HG02840 (cell line): ENCODE results near the gene CTNNA2.

Source experiments
- ATAC-seq: cut with Tn5 transposase; IDR thresholded peaks from one replicate; pipeline ENCODE4 v1.9.1; 2021; ENCODE audit warnings: mild to moderate bottlenecking, moderate library complexity, moderate number of reproducible peaks; ENCODE audit not compliant: unreplicated experiment, low FRiP score

CTNNA2 gene

GRCh38 chr2:79512442-79513401, at the start of gene CTNNA2:
Gene CTNNA2, plus strand, starts transcription at chr2:79513051.
- ATAC-seq = no peak

GRCh38 chr2:79487399-79487798, 25.5 kb upstream of the CTNNA2 start:
- ATAC-seq = no peak

- ATAC-seq = no peak
Observed at GRCh38 chr2:79511320-79511951, 1.4 kb upstream of the CTNNA2 start.

GRCh38 chr2:79513711-79514110, 860 bp downstream of the CTNNA2 start:
- no peak for ATAC-seq

- ATAC-seq = no peak
Observed at GRCh38 chr2:79529636-79530035, 16.8 kb downstream of the CTNNA2 start.

- ATAC-seq = no peak
Observed at GRCh38 chr2:79530443-79530842, 17.6 kb downstream of the CTNNA2 start.

GRCh38 chr2:79547568-79547967, 34.7 kb downstream of the CTNNA2 start:
- no peak for ATAC-seq

- ATAC-seq = no peak
Observed at GRCh38 chr2:79552653-79553052, 39.8 kb downstream of the CTNNA2 start.

- no peak for ATAC-seq
Observed at GRCh38 chr2:79554899-79555298, 42.0 kb downstream of the CTNNA2 start.

GRCh38 chr2:79564065-79564464, 51.2 kb downstream of the CTNNA2 start:
- no peak for ATAC-seq

- ATAC-seq = no peak
Observed at GRCh38 chr2:79569048-79569447, 56.2 kb downstream of the CTNNA2 start.

GRCh38 chr2:79573895-79574674, 61.2 kb downstream of the CTNNA2 start:
- no peak for ATAC-seq

- no peak for ATAC-seq
Observed at GRCh38 chr2:79576451-79576850, 63.6 kb downstream of the CTNNA2 start.

GRCh38 chr2:79578952-79579351, 66.1 kb downstream of the CTNNA2 start:
- no peak for ATAC-seq

- ATAC-seq = no peak
Observed at GRCh38 chr2:79580175-79580574, 67.3 kb downstream of the CTNNA2 start.

GRCh38 chr2:79585701-79586433, 73.0 kb downstream of the CTNNA2 start:
- ATAC-seq = no peak

GRCh38 chr2:79591281-79591680, 78.4 kb downstream of the CTNNA2 start:
- ATAC-seq = no peak

- ATAC-seq = no peak
Observed at GRCh38 chr2:79593237-79593867, 80.5 kb downstream of the CTNNA2 start.

- no peak for ATAC-seq
Observed at GRCh38 chr2:79596403-79596802, 83.6 kb downstream of the CTNNA2 start.

- no peak for ATAC-seq
Observed at GRCh38 chr2:79604748-79605147, 91.9 kb downstream of the CTNNA2 start.
